HepG2 (cell line): ENCODE data around the gene GSDMA. TPM values are rescaled to one million over a fixed set of nuclear protein-coding genes. Genes with fewer than 3 reads are reported as not detected.

Experiments used
- AKAP8 ChIP-seq: sonication (generic); formaldehyde crosslinking; IDR thresholded peaks from 2 replicates; pipeline ENCODE4 v1.5.1; 2020; ENCODE audit warnings: mild to moderate bottlenecking, missing genetic modification reagents
- GABPB1 ChIP-seq: IDR thresholded peaks from 2 replicates; pipeline ENCODE4 v1.6.1; 2016; ENCODE audit warnings: mild to moderate bottlenecking, missing genetic modification reagents, moderate library complexity, missing compliant biosample characterization
- GATAD1 ChIP-seq: IDR thresholded peaks from 2 replicates; pipeline ENCODE4 v1.6.1; 2016; ENCODE audit warnings: missing genetic modification reagents, missing compliant biosample characterization
- HMGA1 ChIP-seq: sonication (generic); formaldehyde crosslinking; conservative IDR thresholded peaks from 2 replicates; pipeline ENCODE4 v1.4.0; 2020; ENCODE audit warnings: missing genetic modification reagents
- HOMEZ ChIP-seq: IDR thresholded peaks from 2 replicates; pipeline ENCODE4 v1.6.1; 2016; ENCODE audit warnings: low read depth
- MED13 ChIP-seq: sonication (generic); formaldehyde crosslinking; IDR thresholded peaks from 2 replicates; pipeline ENCODE4 v1.5.0; 2020; ENCODE audit warnings: missing genetic modification reagents
- PCBP1 ChIP-seq: fragments of 200-400 bp; formaldehyde crosslinking; IDR thresholded peaks from 2 replicates; pipeline ENCODE4 v1.6.1; 2017; ENCODE audit warnings: mild to moderate bottlenecking, low read depth, low read length, borderline replicate concordance
- POLR2AphosphoS2 ChIP-seq: IDR thresholded peaks from 2 replicates; pipeline ENCODE4 v1.6.1; 2011; ENCODE audit warnings: low read depth, low read length, improper control_type of control experiment
- RBM39 ChIP-seq: fragments of 200-400 bp; formaldehyde crosslinking; IDR thresholded peaks from one replicate; pipeline ENCODE4 v1.6.1; 2018; ENCODE audit warnings: antibody characterized with exemption, mild to moderate bottlenecking, low read depth, low read length; ENCODE audit not compliant: poor library complexity, severe bottlenecking
- SKI ChIP-seq: fragments of 450-650 bp; IDR thresholded peaks from one replicate; pipeline ENCODE4 v1.6.1; 2018; ENCODE audit warnings: mild to moderate bottlenecking; ENCODE audit not compliant: partially characterized antibody
- SNAI1 ChIP-seq: sonication (generic); formaldehyde crosslinking; IDR thresholded peaks from 2 replicates; pipeline ENCODE4 v1.5.0; 2020; ENCODE audit warnings: mild to moderate bottlenecking, missing genetic modification reagents, borderline replicate concordance
- SP2 ChIP-seq: sonication (generic); formaldehyde crosslinking; IDR thresholded peaks from 2 replicates; pipeline ENCODE4 v1.5.1; 2020; ENCODE audit warnings: mild to moderate bottlenecking, missing genetic modification reagents
- STAT5B ChIP-seq: sonication (generic); formaldehyde crosslinking; IDR thresholded peaks from 2 replicates; pipeline ENCODE4 v1.4.0; 2020; ENCODE audit warnings: missing genetic modification reagents
- TIGD3 ChIP-seq: sonication (generic); formaldehyde crosslinking; IDR thresholded peaks from 2 replicates; pipeline ENCODE4 v1.5.1; 2020; ENCODE audit warnings: mild to moderate bottlenecking, missing genetic modification reagents, borderline replicate concordance
- ZBTB4 ChIP-seq: sonication (generic); formaldehyde crosslinking; IDR thresholded peaks from 2 replicates; pipeline ENCODE4 v1.4.0; 2020; ENCODE audit warnings: missing genetic modification reagents, mild to moderate bottlenecking, borderline replicate concordance
- ZFP82 ChIP-seq: sonication (generic); formaldehyde crosslinking; IDR thresholded peaks from 2 replicates; pipeline ENCODE4 v1.5.1; 2020; ENCODE audit warnings: mild to moderate bottlenecking, missing genetic modification reagents, borderline replicate concordance
- ZIK1 ChIP-seq: sonication (generic); formaldehyde crosslinking; IDR thresholded peaks from 2 replicates; pipeline ENCODE4 v1.5.0; 2020; ENCODE audit warnings: mild to moderate bottlenecking, low read depth, missing genetic modification reagents, borderline replicate concordance
- ZNF232 ChIP-seq: sonication (generic); formaldehyde crosslinking; IDR thresholded peaks from 2 replicates; pipeline ENCODE4 v1.4.0; 2020; ENCODE audit warnings: missing genetic modification reagents, borderline replicate concordance
- ZNF589 ChIP-seq: sonication (generic); formaldehyde crosslinking; conservative IDR thresholded peaks from 2 replicates; pipeline ENCODE4 v1.8.0; 2022; ENCODE audit warnings: mild to moderate bottlenecking, moderate library complexity, missing genetic modification reagents
- ZNF7 ChIP-seq: IDR thresholded peaks from 2 replicates; pipeline ENCODE4 v1.6.1; 2016; ENCODE audit warnings: missing biosample characterization, missing genetic modification reagents
- ZNF784 ChIP-seq: sonication (generic); formaldehyde crosslinking; IDR thresholded peaks from 2 replicates; pipeline ENCODE4 v1.5.1; 2020; ENCODE audit warnings: missing genetic modification reagents, mild to moderate bottlenecking, borderline replicate concordance
- ZNF788 ChIP-seq: sonication (generic); formaldehyde crosslinking; IDR thresholded peaks from 2 replicates; pipeline ENCODE4 v1.5.0; 2020; ENCODE audit warnings: mild to moderate bottlenecking, missing genetic modification reagents, borderline replicate concordance
- polyA plus RNA-seq, 8 experiments: library from polyadenylated mRNA; depleted of rRNA in 3 of 8; stranded (reverse) in 7 of 8; unstranded in 1 of 8; fragments of >200 nt; fragmentation: Illumina TruSeq in 4 of 8; extraction: Trizol in 4 of 8; gene quantifications; 2 replicates each; pipeline versions ENCODE4 v1.2.1 to v1.2.3, GENCODE V29; 2011 to 2016; ENCODE audit warnings: low read depth in 4 of 8, missing spikeins in 1 of 8, mixed read lengths in 1 of 8; ENCODE audit not compliant: insufficient read depth in 1 of 8
- total RNA-seq, 5 experiments: library from RNA; depleted of rRNA; stranded (reverse); fragments of >200 nt; fragmentation: Illumina TruSeq; extraction: Trizol; gene quantifications; 2 replicates each; pipeline ENCODE4 v1.2.3, GENCODE V29; 2016; ENCODE audit warnings: low read depth in 1 of 5

The GSDMA gene
- total and polyA plus RNA-seq, 2 of the 13 experiments (the other 11 are each of a cell fraction or from before 2014, with no cell fraction given) = not detected

- TF ChIP-seq ZNF784 (CRISPR knock-in tag) (no peak), SNAI1 (CRISPR knock-in tag) (no peak), ZFP82 (CRISPR knock-in tag) (0 out of 2 replicates have a peak, but pooled peaks have one; percentile 6), ZNF232 (CRISPR knock-in tag) (no peak), SP2 (CRISPR knock-in tag) (0 out of 2 replicates have a peak, but pooled peaks have one; percentile 19), POLR2AphosphoS2 (0 out of 2 replicates have a peak, but pooled peaks have one; percentile 36), ZNF589 (no peak), ZNF788 (CRISPR knock-in tag) (no peak), PCBP1 (no peak), SKI (no peak), GATAD1 (CRISPR knock-in tag) (no peak), STAT5B (CRISPR knock-in tag) (no peak), GABPB1 (no peak), AKAP8 (no peak), RBM39 (no peak), TIGD3 (CRISPR knock-in tag) (no peak; the same call in 1 of the 2 replicates), HOMEZ (CRISPR knock-in tag) (no peak), MED13 (CRISPR knock-in tag) (no peak), ZNF7 (CRISPR knock-in tag) (no peak), ZBTB4 (CRISPR knock-in tag) (no peak; the same call in 1 of the 2 replicates), HMGA1 (CRISPR knock-in tag) (no peak), ZIK1 (peak; percentile 31; the same call in 1 of the 2 replicates)
Observed at GRCh38 chr17:39927929-39928857, 34.6 kb upstream of the GSDMA start (continued).
